SKM-1 (cell line): ENCODE measurements around the gene ZNF462.
"Not testable (repeated sequence)": the region's sequence is repeated elsewhere in the genome, so short reads cannot be mapped to it uniquely, and the experiment has no call there.

ENCODE experiments used
- DNase-seq: peaks from one replicate; lab custom pipeline; 2025; ENCODE audit not compliant: unreplicated experiment; lab: John Stamatoyannopoulos, UW

ZNF462 gene

DNA sequence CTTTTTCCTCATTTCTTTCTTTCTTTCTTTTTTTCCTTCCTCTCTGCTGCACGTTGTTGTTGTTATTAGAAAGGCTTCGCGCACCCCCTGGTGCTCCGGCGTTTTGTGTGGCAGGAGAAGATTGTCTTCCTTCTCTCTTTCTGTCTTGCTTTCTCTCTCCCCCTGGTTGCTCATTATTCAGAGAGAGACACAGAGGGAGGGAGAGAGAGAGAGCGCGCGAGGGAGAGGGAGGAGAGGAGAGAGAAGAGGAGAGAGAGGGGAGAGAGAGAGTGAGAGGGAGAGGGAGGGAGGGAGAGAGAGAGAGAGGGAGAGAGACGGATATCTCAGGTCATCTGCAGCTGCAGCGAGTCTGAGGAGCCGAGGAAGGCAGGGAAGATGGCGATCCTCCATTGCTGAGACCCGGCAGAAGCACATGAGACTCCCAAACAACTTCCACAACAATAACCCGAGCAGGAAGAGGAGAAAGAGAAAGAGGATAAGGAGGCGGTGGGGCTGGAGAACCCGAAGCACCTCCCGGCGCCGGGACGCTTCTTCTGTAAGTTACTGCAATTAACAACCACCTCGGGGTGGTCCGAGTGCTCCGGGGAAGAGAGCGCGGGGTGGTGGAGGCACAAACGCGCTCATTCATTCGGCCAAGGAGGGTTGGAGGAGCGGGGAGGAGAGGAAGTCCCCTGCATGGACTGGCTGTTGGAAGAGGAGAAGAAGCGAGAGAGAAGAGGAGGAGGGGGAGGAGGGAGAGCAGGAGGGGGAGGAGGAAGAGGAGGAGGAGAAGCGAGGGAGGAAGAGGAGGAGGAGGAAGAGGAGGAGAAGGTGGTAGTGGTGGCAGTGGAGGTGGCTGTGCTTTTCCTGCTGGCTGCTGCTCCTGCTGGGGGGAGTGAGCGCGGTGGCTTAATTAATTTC, at the start of gene ZNF462:
Gene ZNF462 (plus strand): TSS at position 346 of the 900 bp plus-strand sequence. CDS start 60,218 bp downstream, outside the sequence.
- peak; percentile 24 for DNase-seq

- no peak for DNase-seq
These were observed 46.4 kb upstream of the ZNF462 start for GRCh38 chr9:106816524-106816923.

DNA sequence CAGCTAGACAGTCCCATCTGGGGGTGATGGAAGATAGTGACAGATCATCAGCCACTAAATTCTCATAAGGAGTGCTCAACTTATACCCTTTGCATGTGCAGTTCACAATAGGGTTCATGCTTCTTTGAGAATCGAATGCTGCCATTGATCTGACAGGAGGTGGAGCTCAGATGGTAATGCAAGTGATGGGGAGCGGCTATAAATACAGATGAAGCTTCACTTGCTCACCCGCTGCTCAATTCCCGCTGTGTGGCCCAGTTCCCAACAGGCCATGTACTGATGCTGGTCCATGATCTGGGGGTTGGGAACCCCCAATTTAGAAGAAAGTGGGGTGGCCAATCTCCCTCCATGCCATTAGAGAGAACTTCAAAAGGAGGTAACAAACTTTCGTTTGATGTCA, 44.9 kb upstream of the ZNF462 start:
- no peak for DNase-seq

DNA sequence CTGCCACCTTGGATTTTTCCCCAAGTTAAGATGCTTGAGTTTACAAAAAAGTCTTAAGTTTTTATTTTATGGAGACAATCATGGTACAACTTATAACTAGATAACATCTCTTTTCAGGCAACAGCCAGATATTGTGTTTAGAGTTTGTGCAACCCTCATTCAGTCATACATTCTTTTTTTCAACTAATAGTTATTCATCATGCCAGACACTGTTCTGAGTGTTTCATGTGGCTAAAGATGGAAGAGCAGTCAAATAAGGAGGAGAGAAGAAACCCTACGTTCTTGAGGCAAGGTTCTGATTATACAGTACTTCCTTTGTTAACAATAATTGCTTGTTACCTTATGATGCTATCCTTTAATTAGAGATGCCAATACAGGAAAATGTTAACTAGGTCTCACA, 42.1 kb upstream of the ZNF462 start:
- DNase-seq = no peak

GRCh38 chr9:106828070-106828469, 34.9 kb upstream of the ZNF462 start:
- no peak for DNase-seq

- DNase-seq = no peak
These were observed 34.0 kb upstream of the ZNF462 start for GRCh38 chr9:106828965-106829364.

DNA sequence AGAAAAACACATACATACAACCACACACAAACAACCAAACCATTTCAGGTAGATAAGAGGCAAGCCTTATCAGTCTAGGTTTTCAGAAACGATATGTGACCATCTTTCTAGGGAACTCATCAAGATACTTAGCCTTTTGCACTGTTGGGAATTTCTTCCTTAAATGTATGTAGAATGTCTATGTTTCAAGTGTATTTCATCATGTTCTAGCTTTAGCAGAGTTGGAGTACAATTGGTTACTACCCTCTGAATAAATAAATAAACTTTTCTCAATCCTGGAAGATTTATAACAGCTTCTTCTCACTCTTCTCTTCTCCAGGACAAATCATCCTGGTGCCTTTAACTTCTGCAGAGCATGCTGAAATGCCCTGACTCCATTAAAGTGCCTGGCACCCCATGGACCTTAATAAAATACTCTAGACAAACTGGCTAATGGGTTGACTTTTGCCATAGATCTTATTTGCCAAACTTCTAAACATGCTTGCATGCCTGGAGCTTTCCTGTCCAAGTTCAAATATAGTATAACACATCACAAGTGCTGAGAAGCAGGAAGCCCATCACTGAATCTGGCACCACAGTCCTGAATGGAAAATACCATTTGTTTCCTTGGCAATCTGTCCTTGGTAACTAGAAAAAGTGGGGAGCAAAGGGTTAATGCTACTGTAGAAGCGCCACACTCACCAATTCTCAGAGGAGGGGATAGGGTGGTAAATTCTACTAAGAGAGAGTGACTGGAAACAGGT, 33.1 kb upstream of the ZNF462 start:
- no peak for DNase-seq

- no peak for DNase-seq
These were observed 32.3 kb upstream of the ZNF462 start for GRCh38 chr9:106830527-106831150.

GRCh38 chr9:106834888-106835287, 28.1 kb upstream of the ZNF462 start:
- DNase-seq = no peak

DNA sequence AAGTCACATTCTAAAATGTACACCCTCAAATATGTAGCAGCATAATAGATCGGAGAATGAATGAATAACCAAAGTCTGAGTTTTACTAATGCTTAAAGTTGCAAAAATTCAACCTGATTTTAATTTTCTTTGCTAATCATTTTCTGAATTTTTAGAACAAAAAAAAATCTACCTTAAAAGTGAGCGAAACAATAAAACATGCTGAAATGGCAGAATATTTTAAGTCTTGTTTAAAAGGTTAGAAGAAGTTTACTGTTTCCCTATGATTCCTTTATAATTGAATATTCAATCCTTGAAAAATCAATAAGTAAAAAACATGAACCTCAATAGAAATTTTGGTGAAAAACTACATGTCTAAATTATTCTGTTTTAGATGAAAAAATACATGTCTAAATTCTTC, 27.1 kb upstream of the ZNF462 start:
- no peak for DNase-seq

DNA sequence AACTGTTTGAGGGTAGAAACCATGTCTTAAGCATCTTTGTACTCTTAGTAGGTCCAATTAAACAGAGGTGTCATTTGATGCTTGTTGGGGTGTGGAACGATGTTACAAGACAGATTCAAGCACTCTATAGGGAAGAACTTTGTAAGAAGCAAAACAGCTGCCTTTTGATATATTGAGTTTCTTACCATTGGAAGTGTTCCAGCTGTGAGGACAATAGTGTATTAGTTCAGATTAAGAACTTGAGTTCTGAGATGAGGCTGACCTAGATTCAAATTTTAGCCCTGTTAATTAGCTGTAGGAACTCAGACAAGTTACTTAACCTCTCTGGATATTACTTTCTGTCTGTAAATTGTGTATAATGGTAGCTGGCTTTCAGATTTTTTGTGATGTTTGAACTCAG, 19.6 kb upstream of the ZNF462 start:
- DNase-seq = no peak

DNA sequence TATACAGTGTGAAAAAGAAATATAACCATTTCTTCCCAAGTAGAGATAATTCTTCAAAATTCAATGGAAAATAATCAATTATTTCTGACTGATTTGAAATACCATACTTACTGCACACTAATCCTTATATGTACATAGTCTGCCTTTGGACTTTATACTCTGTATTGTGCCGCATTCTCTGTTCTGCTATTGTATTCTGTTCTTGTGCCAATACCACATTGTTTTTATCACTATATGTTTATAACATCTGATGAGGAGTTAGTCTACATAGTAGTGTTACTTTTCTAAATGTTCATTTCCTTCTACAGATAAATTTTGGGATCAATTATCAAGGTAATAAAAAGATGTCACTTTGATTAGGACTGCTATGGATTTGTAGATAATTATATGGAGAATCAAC, 16.7 kb upstream of the ZNF462 start:
- no peak for DNase-seq

- no peak for DNase-seq
These were observed 16.1 kb upstream of the ZNF462 start for GRCh38 chr9:106846857-106847256.

DNA sequence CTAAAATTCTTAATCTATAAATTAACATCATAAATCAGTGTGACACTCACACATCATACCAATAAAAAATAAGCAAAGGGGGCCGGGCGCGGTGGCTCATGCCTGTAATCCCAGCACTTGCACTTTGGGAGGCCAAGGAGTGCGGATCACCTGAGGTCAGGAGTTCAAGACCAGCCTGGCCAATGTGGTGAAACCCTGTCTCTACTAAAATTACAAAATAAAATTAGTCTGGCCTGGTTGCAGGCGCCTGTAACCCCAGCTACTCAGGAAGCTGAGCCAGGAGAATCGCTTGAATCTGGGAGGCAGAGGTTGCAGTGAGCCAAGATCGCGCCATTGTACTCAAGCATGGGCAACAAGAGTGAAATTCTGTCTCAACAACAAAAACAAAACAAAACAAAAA, 11.3 kb upstream of the ZNF462 start:
- DNase-seq = not testable (repeated sequence)

GRCh38 chr9:106857811-106858470, 5.0 kb upstream of the ZNF462 start:
- DNase-seq = no peak

GRCh38 chr9:106859957-106860720, 2.8 kb upstream of the ZNF462 start:
- no peak for DNase-seq

DNA sequence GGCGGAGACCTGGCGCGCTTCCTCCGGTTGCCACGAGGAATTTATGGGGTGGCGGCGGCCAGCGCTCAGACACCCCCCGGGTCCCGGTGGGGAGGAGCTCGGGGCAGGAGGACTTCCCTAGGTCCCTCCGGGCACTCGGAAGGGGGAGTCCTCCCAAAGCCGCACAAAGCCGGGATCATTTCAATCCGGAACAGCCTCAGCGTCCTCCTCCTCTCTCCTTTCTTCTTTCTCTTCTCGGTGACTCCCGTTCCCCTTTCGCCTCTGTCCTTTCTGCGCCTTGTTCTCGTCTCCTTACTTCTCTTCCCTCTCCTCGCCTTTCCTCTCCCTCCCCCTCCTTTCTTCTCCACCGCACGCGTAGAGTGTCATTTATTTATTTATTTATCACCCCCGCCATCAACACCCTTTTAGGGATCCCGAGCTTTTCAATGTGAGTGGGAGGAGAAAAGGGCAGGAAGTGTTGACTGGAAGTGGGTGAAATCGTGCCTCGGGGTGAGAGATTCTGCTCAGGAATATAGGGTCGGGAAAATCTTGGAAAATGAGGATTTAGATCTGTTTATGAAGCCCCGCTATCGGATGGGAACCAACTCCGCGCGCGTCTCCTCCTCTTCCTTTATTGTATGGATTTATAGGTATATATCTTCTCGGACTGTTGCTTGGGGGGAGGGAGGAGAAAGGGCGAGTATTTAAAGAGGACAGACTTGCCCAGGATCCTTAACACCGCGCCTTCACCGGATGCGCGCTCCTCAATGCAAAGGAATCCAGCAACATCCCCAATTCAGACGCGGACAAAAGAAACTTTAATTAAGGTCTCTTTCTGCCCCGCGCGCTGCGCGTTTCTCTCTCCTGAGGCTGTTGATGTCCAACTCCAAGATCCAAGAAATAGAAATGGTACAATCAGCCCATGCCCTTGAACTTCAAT, 2.0 kb upstream of the ZNF462 start:
- no peak for DNase-seq

DNA sequence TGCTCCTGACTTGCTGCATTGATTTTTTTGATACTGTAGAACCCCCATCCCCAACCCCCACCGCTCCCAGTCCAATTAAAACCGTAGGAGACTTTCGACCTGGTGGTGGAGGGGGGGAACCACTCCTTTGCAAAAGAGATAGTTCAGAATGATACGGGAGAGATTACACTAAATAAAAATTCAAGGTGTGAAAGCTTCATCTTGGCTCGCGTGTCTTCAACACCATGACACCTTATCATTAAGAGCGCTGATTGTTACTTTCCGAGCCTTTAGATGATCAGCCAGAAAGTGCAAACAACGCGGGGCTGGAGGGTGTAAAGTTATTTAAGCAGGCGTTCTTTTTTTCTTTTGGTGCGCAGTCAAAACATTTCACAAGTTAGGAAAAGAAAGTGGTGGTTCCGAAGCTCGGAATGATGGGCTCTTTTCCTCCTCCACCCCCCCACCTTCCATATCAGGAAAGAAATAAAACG, 1.3 kb upstream of the ZNF462 start:
- no peak for DNase-seq

- no peak for DNase-seq
These were observed 701 bp upstream of the ZNF462 start for GRCh38 chr9:106862110-106862820.
